CD14-positive monocyte (primary cell): ENCODE measurements around the gene NKAIN2. TPM values are rescaled to one million over a fixed set of nuclear protein-coding genes. Genes with fewer than 3 reads are reported as not detected.

ENCODE experiments used
- DNase-seq, 3 donors: peaks; one replicate each; pipeline ENCODE4 v3.0.0-alpha.2; 2011 to 2022
- H2AFZ ChIP-seq: 2 replicates; pipeline ENCODE4 v1.6.0; 2012; ENCODE audit warnings: mild to moderate bottlenecking, low read depth, low read length, inconsistent platforms; ENCODE audit not compliant: insufficient read depth, poor library complexity, severe bottlenecking
- H3K27ac ChIP-seq, 2 donors: 1 replicate in 1 of 2; 2 replicates in 1 of 2; pipeline ENCODE4 v1.5.1; 2012 to 2013; ENCODE audit warnings: low read length in 2 of 2, control low read depth in 1 of 2, inconsistent platforms in 1 of 2, low read depth in 1 of 2, mild to moderate bottlenecking in 1 of 2
- H3K27me3 ChIP-seq, 2 donors: one replicate each; pipeline versions ENCODE4 v1.6.0 to v1.6.1; 2011 to 2013; ENCODE audit warnings: low read length in 2 of 2; ENCODE audit not compliant: control insufficient read depth in 2 of 2, insufficient read depth in 2 of 2
- H3K36me3 ChIP-seq, 2 donors: replicated peaks in 1 of 2; 1 replicate in 1 of 2; 2 replicates in 1 of 2; pipeline versions ENCODE4 v1.5.1 to v1.6.1; 2012 to 2013; ENCODE audit warnings: low read length in 2 of 2, control low read depth in 1 of 2, inconsistent platforms in 1 of 2, mild to moderate bottlenecking in 1 of 2; ENCODE audit not compliant: insufficient read depth in 2 of 2, control insufficient read depth in 1 of 2
- H3K4me1 ChIP-seq, 2 donors: 1 replicate in 1 of 2; 2 replicates in 1 of 2; pipeline versions ENCODE4 v1.5.1 to v1.6.1; 2012 to 2013; ENCODE audit warnings: low read length in 2 of 2, control low read depth in 1 of 2, inconsistent platforms in 1 of 2, mild to moderate bottlenecking in 1 of 2, moderate library complexity in 1 of 2; ENCODE audit not compliant: insufficient read depth in 2 of 2, control insufficient read depth in 1 of 2
- H3K4me2 ChIP-seq: replicated peaks from 2 replicates; pipeline ENCODE3; 2012; ENCODE audit warnings: low read length, moderate library complexity, mild to moderate bottlenecking; ENCODE audit not compliant: poor library complexity, severe bottlenecking; ENCODE audit errors: extremely low read depth
- H3K4me3 ChIP-seq, 3 experiments: fragments of 200-600 bp in 1 of 3; sonication (generic) in 1 of 3; replicated peaks in 1 of 3; 1 replicate in 2 of 3; 2 replicates in 1 of 3; pipeline ENCODE4 v1.5.1; 2011 to 2013; ENCODE audit warnings: low read length in 3 of 3, mild to moderate bottlenecking in 3 of 3, control low read depth in 2 of 3, low read depth in 2 of 3, inconsistent platforms in 1 of 3, moderate library complexity in 1 of 3
- H3K79me2 ChIP-seq: 2 replicates; pipeline ENCODE4 v1.6.0; 2012; ENCODE audit warnings: mild to moderate bottlenecking, control low read depth, inconsistent platforms, low read length, moderate library complexity; ENCODE audit not compliant: insufficient read depth
- H3K9ac ChIP-seq: 2 replicates; pipeline ENCODE4 v1.6.0; 2017; ENCODE audit warnings: low read length, mild to moderate bottlenecking; ENCODE audit not compliant: insufficient read depth, poor library complexity, severe bottlenecking
- H3K9me3 ChIP-seq, 2 donors: replicated peaks in 1 of 2; 1 replicate in 1 of 2; 2 replicates in 1 of 2; pipeline versions ENCODE4 v1.5.1 to v1.6.1; 2012 to 2013; ENCODE audit warnings: low read length in 2 of 2, control low read depth in 1 of 2; ENCODE audit not compliant: control insufficient read depth in 1 of 2, insufficient read depth in 1 of 2
- H4K20me1 ChIP-seq: 2 replicates; pipeline ENCODE4 v1.6.0; 2012; ENCODE audit warnings: mild to moderate bottlenecking, low read length, control low read depth, moderate library complexity; ENCODE audit not compliant: insufficient read depth
- H3K27ac Mint-ChIP-seq, 7 donors: one replicate each; pipeline ENCODE4 v1.8.0; 2020; ENCODE audit warnings: mild to moderate bottlenecking in 7 of 7, mixed read lengths in 7 of 7, moderate library complexity in 6 of 7, inconsistent platforms in 2 of 7
- H3K27me3 Mint-ChIP-seq, 3 donors: one replicate each; pipeline ENCODE4 v1.8.0; 2021 to 2022; ENCODE audit warnings: low read depth in 3 of 3, mild to moderate bottlenecking in 3 of 3, mixed read lengths in 3 of 3, moderate library complexity in 3 of 3, inconsistent platforms in 1 of 3
- H3K36me3 Mint-ChIP-seq, 2 donors: one replicate each; pipeline ENCODE4 v1.8.0; 2020; ENCODE audit warnings: mixed read lengths in 2 of 2, inconsistent platforms in 1 of 2, mild to moderate bottlenecking in 1 of 2
- H3K4me1 Mint-ChIP-seq: one replicate; pipeline ENCODE4 v1.8.0; 2020; ENCODE audit warnings: mild to moderate bottlenecking, mixed read lengths
- H3K4me3 Mint-ChIP-seq, 2 donors: one replicate each; pipeline ENCODE4 v1.8.0; 2020; ENCODE audit warnings: mild to moderate bottlenecking in 2 of 2, mixed read lengths in 2 of 2, moderate library complexity in 1 of 2
- H3K9me3 Mint-ChIP-seq, 7 donors: one replicate each; pipeline ENCODE4 v1.8.0; 2020 to 2022; ENCODE audit warnings: mixed read lengths in 7 of 7, mild to moderate bottlenecking in 6 of 7, moderate library complexity in 6 of 7, inconsistent platforms in 2 of 7
- CTCF ChIP-seq: fragments of 200-600 bp; IDR thresholded peaks from one replicate; pipeline ENCODE4 v1.8.0; 2022; ENCODE audit warnings: antibody characterized with exemption, mild to moderate bottlenecking
- WGBS: methylation state at CpG from one replicate; pipeline ENCODE4 v1.1.5; 2013; ENCODE audit warnings: missing lambda C conversion rate; ENCODE audit not compliant: insufficient coverage; 5-methylcytosine and 5-hydroxymethylcytosine counted together
- intact Hi-C, 2 donors: fragments of 100-400 bp; cut with micrococcal nuclease; formaldehyde crosslinking; loops; one replicate each; pipeline versions ENCODE4 v1.15.0 to v1.15.1; 2023
- polyA plus RNA-seq, 3 donors: library from polyadenylated mRNA; depleted of rRNA in 1 of 3; unstranded in 2 of 3; stranded (reverse) in 1 of 3; fragments of 300-500 nt in 2 of 3; fragments of >200 nt in 1 of 3; fragmentation: Illumina TruSeq in 2 of 3; gene quantifications; 1 replicate in 2 of 3; 2 replicates in 1 of 3; pipeline ENCODE4 v1.2.3, GENCODE V29; 2012 to 2021

Gene NKAIN2
- polyA plus RNA-seq, 3 donors: not detected

GRCh38 chr6:124371974-124372475 lies 568.4 kb downstream of the NKAIN2 start:
- Histone ChIP-seq H3K27me3 (no peaks in the 10 kb centered on the region), H3K27ac (no peak overlapping the region), H3K4me1 (no peaks in the 10 kb centered on the region), H3K79me2 (no peaks in the 10 kb centered on the region), H2AFZ (no peak overlapping the region), H3K9me3 (no peaks in the 10 kb centered on the region), H3K4me3 (no peak overlapping the region), H4K20me1 (no peaks in the 10 kb centered on the region), H3K4me2 (no peak overlapping the region), H3K36me3 (no peaks in the 10 kb centered on the region), H3K9ac (no peak overlapping the region)
- intact Hi-C loops: no loop called here
- WGBS: no CpG with 5 or more reads among the region's 2 CpGs
- Mint-ChIP-seq H3K27me3 (no peaks in the 10 kb centered on the region), H3K4me1 (no peaks in the 10 kb centered on the region), H3K36me3 (no peaks in the 10 kb centered on the region), H3K9me3 (peaks cover 0 to 4% (median 0%) of the 10 kb centered on the region in 7 donors), H3K27ac (no peak overlapping the region), H3K4me3 (no peak overlapping the region)
- DNase-seq: no peak
- no peak for TF ChIP-seq CTCF

DNA sequence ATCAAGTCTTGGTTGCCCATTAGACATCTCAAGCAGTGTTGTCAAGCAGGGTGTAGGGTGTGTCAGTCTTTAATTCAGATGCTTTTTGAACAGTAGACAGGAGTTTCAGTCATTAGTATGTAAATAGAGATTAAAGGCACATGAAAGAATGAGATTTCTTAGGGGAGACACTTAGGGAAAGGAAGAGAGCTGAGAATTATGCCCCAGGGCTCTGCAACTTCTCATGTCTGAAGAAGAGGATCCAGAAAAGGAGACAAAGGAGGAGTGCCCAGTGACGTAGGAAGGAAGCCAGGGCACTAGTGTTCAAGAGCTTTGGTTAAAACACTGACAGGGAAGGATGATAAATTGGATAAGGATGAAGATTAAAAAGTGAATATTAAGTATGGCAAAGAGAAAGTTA lies 569.7 kb downstream of the NKAIN2 start:
- DNase-seq: no peak
- WGBS: 64% methylated on average over 1 of the region's 1 CpG
- H3K4me1 Mint-ChIP-seq: no peaks in the 10 kb centered on the region

More for the DNA sequence above, 569.7 kb downstream of the NKAIN2 start:
- H2AFZ ChIP-seq: no peak overlapping the region
- intact Hi-C loops: no loop called here
- Mint-ChIP-seq H3K27ac (no peak overlapping the region), H3K4me3 (no peak overlapping the region), H3K27me3 (no peaks in the 10 kb centered on the region), H3K36me3 (no peaks in the 10 kb centered on the region), H3K9me3 (peaks cover 0 to 4% (median 0%) of the 10 kb centered on the region in 7 donors)
- H3K4me1 ChIP-seq: no peaks in the 10 kb centered on the region
- H3K36me3 ChIP-seq: no peaks in the 10 kb centered on the region
- no peaks in the 10 kb centered on the region for H3K79me2 ChIP-seq
- H3K27me3 ChIP-seq: no peaks in the 10 kb centered on the region
- no peaks in the 10 kb centered on the region for H3K9me3 ChIP-seq
- H3K4me3 ChIP-seq: no peak overlapping the region
- H3K27ac ChIP-seq: no peak overlapping the region
- no peaks in the 10 kb centered on the region for H4K20me1 ChIP-seq
- no peak overlapping the region for H3K9ac ChIP-seq
- TF ChIP-seq CTCF: no peak
- H3K4me2 ChIP-seq: no peak overlapping the region
